ENCODE results near the gene ANTKMT. TPM values are rescaled to one million over a fixed set of nuclear protein-coding genes. Genes with fewer than 3 reads are reported as not detected.

ANTKMT gene
- total and polyA plus RNA-seq, 2 of the 4 experiments (the other 2 are of a cell fraction), result 7.3 to 16.2 TPM

- no TSS peak for BruUV-seq (replicated peaks)
Measured at GRCh38 chr16:769184-769784, 48.3 kb downstream of the ANTKMT start.

More at GRCh38 chr16:769184-769784, 48.3 kb downstream of the ANTKMT start:
- H2AK9ac ChIP-seq (replicated peaks; ENCODE audit: low read depth, low read length, poor library complexity), result no peak overlapping the region
- no peak overlapping the region for H2AK5ac ChIP-seq (ENCODE audit: low read depth, low read length)
- no peak overlapping the region for H4K91ac ChIP-seq (ENCODE audit: insufficient read depth, low read depth, low read length)
- H3K23ac ChIP-seq (ENCODE audit: low read depth, low read length), result no peak overlapping the region
- no peak overlapping the region for H2AFZ ChIP-seq (replicated peaks; ENCODE audit: low read length, poor library complexity)
- WGBS, 2 experiments (ENCODE audit: extremely low coverage in 2 of 2, insufficient read length in 1 of 2), result 29% methylated on average over 5 of the region's 20 CpGs; no CpG with 5 or more reads in 1 of the 2 experiments
- H4K20me1 ChIP-seq (ENCODE audit: insufficient read depth, low read length), result no peaks in the 10 kb centered on the region
- H3K9ac ChIP-seq (ENCODE audit: low read depth, low read length), result no peak overlapping the region
- no peaks in the 10 kb centered on the region for H3K27me3 ChIP-seq (ENCODE audit: control insufficient read depth, insufficient read depth, low read length)
- H3K56ac ChIP-seq (ENCODE audit: extremely low read depth, insufficient read depth, low read length), result no peak overlapping the region
- H3K9me1 ChIP-seq (ENCODE audit: insufficient read depth, low read length), result no peaks in the 10 kb centered on the region
- in situ Hi-C loops (cut with MboI; ENCODE audit: low sequenced_read_pairs) (no loop called here), intact Hi-C loops (cut with micrococcal nuclease) (no loop called here), dilution Hi-C loops (cut with HindIII; ENCODE audit: low sequenced_read_pairs, unreplicated experiment) (no loop called here)
- no peaks in the 10 kb centered on the region for H3K4me1 ChIP-seq (ENCODE audit: control insufficient read depth, insufficient read depth, low read length)
- H3K4me3 ChIP-seq (ENCODE audit: insufficient read depth, low read depth, low read length), result no peak overlapping the region
- no peaks in the 10 kb centered on the region for H3K79me1 ChIP-seq (ENCODE audit: low read depth in 1 of 2, low read length in 2 of 2)
- H4K8ac ChIP-seq (ENCODE audit: low read depth in 2 of 2, low read length in 2 of 2), result no peak overlapping the region
- no peak overlapping the region for H3K14ac ChIP-seq (replicated peaks; ENCODE audit: low read depth, low read length)
- no peak overlapping the region for H2BK120ac ChIP-seq (ENCODE audit: low read depth, low read length)
- no peak overlapping the region for H3K4ac ChIP-seq (ENCODE audit: low read depth, low read length)
- no peak overlapping the region for H2BK15ac ChIP-seq (ENCODE audit: low read depth, low read length)
- H4K5ac ChIP-seq (ENCODE audit: low read depth, low read length), result no peak overlapping the region
- no peak overlapping the region for H2BK5ac ChIP-seq (ENCODE audit: low read depth, low read length, poor library complexity, severe bottlenecking)
- no peak overlapping the region for H3K4me2 ChIP-seq (ENCODE audit: low read depth, low read length)
- no peak overlapping the region for H2BK20ac ChIP-seq (ENCODE audit: low read depth, low read length)
- CTCF ChIA-PET, result no interaction called here
- TF ChIP-seq CEBPB (IDR thresholded peaks at IDR 0.05; ENCODE audit: low read depth, low read length) (no peak), SMC3 (IDR thresholded peaks at IDR 0.05; ENCODE audit: low read depth, low read length) (no peak), USF2 (IDR thresholded peaks at IDR 0.05; ENCODE audit: low read depth, low read length) (no peak), CHD1 (IDR thresholded peaks at IDR 0.05; ENCODE audit: low read depth, low read length) (no peak), FOS (IDR thresholded peaks at IDR 0.05; ENCODE audit: low read depth, low read length) (no peak), NFE2L2 (IDR thresholded peaks at IDR 0.05; ENCODE audit: low read depth, low read length) (no peak), RFX5 (IDR thresholded peaks at IDR 0.05; ENCODE audit: low read depth, low read length) (no peak), RCOR1 (IDR thresholded peaks at IDR 0.05; ENCODE audit: insufficient replicate concordance, low read length) (no peak), MXI1 (IDR thresholded peaks at IDR 0.05; ENCODE audit: borderline replicate concordance, low read depth, low read length) (no peak), RAD21 (IDR thresholded peaks at IDR 0.05; ENCODE audit: low read length) (no peak), MAFK (IDR thresholded peaks at IDR 0.05; ENCODE audit: low read depth, low read length) (no peak), POLR2A (IDR thresholded peaks at IDR 0.05; ENCODE audit: low read depth, low read length) (no peak)
- TF ChIP-seq, protein P1, sequence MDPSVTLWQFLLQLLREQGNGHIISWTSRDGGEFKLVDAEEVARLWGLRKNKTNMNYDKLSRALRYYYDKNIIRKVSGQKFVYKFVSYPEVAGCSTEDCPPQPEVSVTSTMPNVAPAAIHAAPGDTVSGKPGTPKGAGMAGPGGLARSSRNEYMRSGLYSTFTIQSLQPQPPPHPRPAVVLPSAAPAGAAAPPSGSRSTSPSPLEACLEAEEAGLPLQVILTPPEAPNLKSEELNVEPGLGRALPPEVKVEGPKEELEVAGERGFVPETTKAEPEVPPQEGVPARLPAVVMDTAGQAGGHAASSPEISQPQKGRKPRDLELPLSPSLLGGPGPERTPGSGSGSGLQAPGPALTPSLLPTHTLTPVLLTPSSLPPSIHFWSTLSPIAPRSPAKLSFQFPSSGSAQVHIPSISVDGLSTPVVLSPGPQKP (IDR thresholded peaks at IDR 0.05; ENCODE audit: borderline replicate concordance, low read depth, low read length), result no peak
- TF ChIP-seq, protein P2, sequence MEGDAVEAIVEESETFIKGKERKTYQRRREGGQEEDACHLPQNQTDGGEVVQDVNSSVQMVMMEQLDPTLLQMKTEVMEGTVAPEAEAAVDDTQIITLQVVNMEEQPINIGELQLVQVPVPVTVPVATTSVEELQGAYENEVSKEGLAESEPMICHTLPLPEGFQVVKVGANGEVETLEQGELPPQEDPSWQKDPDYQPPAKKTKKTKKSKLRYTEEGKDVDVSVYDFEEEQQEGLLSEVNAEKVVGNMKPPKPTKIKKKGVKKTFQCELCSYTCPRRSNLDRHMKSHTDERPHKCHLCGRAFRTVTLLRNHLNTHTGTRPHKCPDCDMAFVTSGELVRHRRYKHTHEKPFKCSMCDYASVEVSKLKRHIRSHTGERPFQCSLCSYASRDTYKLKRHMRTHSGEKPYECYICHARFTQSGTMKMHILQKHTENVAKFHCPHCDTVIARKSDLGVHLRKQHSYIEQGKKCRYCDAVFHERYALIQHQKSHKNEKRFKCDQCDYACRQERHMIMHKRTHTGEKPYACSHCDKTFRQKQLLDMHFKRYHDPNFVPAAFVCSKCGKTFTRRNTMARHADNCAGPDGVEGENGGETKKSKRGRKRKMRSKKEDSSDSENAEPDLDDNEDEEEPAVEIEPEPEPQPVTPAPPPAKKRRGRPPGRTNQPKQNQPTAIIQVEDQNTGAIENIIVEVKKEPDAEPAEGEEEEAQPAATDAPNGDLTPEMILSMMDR (conservative IDR thresholded peaks at IDR 0.05; ENCODE audit: low read depth, low read length), result no peak
- H3K18ac ChIP-seq (ENCODE audit: low read depth, low read length), result no peak overlapping the region
- no peak for DNase-seq
- no peak for ATAC-seq (ENCODE audit: low read depth)
- H3K27ac ChIP-seq (ENCODE audit: insufficient read depth, low read length), result no peak overlapping the region
- POLR2A ChIA-PET (ENCODE audit: unreplicated experiment), result no interaction called here
- H3K9me3 ChIP-seq (ENCODE audit: control insufficient read depth, insufficient read depth, low read length), result no peaks in the 10 kb centered on the region
- H3K36me3 ChIP-seq (ENCODE audit: control insufficient read depth, insufficient read depth, low read length), result no peaks in the 10 kb centered on the region

Measured in IMR-90 (cell line).